Measurements from ENCODE around the gene ODC1.
A peak's percentile ranks its signal among the peaks of the same experiment; 100 is the strongest.
"Not testable (repeated sequence)": the region's sequence is repeated elsewhere in the genome, so short reads cannot be mapped to it uniquely, and the experiment has no call there.

Gene ODC1

GRCh38 chr2:10447895-10448575 lies at the start of gene ODC1:
TSS of gene ODC1 (minus strand) at chr2:10448327. CDS start at chr2:10445032, 3,295 bp downstream.
- peak; percentile 96 to 98 for DNase-seq (ENCODE audit: low read depth in 2 of 2)

GRCh38 chr2:10497797-10498251 lies 49.7 kb upstream of the ODC1 start:
- peak; percentile 11 to 48 for DNase-seq (ENCODE audit: low read depth in 2 of 2)

- DNase-seq (ENCODE audit: low read depth in 2 of 2), result no peak
Measured at GRCh38 chr2:10495988-10496313, 47.8 kb upstream of the ODC1 start.

DNA sequence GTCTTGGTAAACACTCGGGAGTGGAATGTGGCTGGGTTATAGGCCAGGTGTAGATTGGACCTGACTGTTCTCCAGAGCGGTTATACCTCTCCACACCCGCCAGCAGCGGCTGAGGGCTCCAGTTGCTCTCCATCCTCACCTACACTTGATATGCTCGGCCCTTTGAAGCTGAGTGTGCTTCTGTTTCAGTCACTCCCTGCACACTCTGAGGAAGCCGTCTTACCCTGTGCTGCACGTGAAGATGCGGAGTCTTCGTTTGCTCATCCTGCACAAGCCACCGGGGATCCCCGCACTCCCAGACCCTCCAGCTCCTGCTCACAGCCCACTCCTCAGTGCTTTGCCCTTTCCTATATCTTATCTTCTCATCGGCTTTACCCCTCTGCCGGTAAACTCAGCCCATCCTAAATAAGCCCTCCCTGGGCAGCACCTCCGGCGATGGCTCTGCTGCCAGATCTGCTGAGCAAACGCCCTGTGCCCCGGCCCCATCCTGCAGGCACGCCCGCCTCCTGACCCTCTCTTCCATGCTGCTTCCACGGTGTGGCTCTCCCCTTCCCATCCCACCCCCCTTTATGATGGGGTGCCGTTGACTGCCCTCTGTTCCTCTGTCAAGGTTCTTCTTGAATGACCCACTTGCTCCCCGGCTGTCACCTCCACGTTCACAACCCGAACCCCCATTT lies 47.3 kb upstream of the ODC1 start:
- no peak for DNase-seq (ENCODE audit: low read depth in 2 of 2)

- no peak for DNase-seq (ENCODE audit: low read depth in 2 of 2)
Measured at GRCh38 chr2:10494351-10495066, 46.4 kb upstream of the ODC1 start.

DNA sequence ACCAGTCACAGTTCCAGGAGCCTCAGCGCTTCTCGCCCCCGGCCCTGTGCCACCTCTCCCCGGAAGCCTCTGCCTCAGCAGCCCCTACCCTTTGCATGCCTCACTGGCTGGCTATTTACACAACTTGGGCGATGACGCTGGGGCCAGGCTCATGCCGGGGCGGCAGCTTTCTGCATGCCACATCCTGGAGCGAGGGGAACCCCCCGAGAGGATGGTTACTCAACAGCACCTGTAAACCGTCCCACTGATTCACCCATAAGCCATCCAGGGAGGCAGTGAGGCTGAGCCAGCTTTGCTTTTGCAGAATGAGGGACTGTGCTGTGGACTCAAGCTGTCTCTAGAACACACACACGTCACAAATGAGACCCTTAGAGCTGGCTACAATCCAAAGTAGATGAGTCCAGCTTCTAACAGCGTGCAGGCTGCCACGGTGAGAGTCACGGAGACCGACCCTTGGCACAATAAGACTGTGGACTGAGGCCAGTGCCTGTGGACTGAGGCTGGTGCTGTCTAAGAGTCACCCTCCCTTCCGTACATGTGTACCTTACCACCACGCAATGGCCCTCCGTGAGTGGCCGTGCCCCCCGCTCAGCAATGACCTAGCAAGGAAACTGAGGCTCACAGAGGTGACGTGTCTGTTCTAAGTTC lies 45.6 kb upstream of the ODC1 start:
- peak; percentile 59 to 67 for DNase-seq (ENCODE audit: low read depth in 2 of 2)

GRCh38 chr2:10493075-10493633 lies 45.0 kb upstream of the ODC1 start:
- no peak for DNase-seq (ENCODE audit: low read depth in 2 of 2)

- DNase-seq (ENCODE audit: low read depth in 2 of 2), result no peak
Measured at GRCh38 chr2:10490806-10491291, 42.7 kb upstream of the ODC1 start.

GRCh38 chr2:10489842-10490555 lies 41.9 kb upstream of the ODC1 start:
- no peak for DNase-seq (ENCODE audit: low read depth in 2 of 2)

DNA sequence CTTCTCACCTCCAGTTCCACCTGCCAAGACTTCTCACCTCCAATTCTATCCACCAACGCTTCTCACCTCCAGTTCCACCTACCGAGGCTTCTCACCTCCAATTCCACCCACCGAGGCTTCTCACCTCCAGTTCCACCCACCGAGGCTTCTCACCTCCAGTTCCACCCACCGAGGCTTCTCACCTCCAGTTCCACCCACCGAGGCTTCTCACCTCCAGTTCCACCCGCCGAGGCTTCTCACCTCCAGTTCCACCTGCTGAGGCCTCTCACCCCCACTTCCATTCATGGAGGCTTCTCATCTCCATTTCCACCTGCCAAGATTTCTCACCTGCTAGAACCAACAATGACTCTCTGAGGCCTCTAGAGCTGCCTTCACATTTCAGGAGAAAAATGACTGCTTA lies 40.0 kb upstream of the ODC1 start:
- not testable (repeated sequence) for DNase-seq (ENCODE audit: low read depth in 2 of 2)

GRCh38 chr2:10487741-10488104 lies 39.6 kb upstream of the ODC1 start:
- not testable (repeated sequence) for DNase-seq (ENCODE audit: low read depth in 2 of 2)

- no peak for DNase-seq (ENCODE audit: low read depth in 2 of 2)
Measured at GRCh38 chr2:10487081-10487740, 39.1 kb upstream of the ODC1 start.

- DNase-seq (ENCODE audit: low read depth in 2 of 2), result no peak
Measured at GRCh38 chr2:10486601-10487079, 38.5 kb upstream of the ODC1 start.

- DNase-seq (ENCODE audit: low read depth in 2 of 2), result no peak
Measured at GRCh38 chr2:10486091-10486490, 38.0 kb upstream of the ODC1 start.

DNA sequence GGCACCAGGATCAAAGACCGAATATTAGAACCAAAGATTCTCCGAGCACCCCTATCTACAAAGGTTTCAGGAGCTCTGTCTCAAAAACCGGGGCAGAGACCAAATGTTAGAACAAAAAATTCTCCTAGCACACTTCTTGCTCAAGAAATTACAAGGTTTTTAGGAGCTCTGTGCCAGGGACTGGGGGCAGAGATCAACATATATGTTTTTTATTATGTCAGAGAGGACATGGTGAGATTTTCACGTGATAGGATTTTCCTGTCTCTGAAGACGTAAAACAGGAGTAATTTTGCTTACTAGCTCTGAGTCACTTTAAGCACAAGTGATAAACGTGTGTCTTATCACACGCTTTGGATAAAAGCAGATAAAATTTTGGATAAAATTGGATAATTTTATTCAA lies 34.8 kb upstream of the ODC1 start:
- DNase-seq (ENCODE audit: low read depth in 2 of 2), result no peak

DNA sequence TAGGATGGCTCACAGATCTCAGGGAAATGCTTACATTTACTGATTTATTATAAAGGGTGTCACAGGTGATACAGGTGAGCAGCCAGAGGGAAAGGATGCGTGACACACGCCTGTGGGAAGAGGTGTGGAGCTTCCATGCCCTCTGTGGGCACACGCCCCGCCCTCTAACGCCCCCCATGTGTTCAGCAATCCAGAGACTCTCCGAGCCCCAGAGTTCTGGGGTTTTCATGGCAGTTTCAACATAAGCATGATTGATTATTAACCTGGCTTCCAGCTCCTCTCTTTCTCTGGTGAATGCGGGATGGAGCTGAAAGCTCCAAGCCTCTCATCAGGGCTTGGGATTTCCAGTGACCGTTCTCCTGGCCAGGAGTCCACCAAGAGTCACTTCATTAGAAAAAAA lies 34.3 kb upstream of the ODC1 start:
- DNase-seq (ENCODE audit: low read depth in 2 of 2), result no peak

GRCh38 chr2:10481666-10482157 lies 33.6 kb upstream of the ODC1 start:
- DNase-seq (ENCODE audit: low read depth in 2 of 2), result no peak

DNA sequence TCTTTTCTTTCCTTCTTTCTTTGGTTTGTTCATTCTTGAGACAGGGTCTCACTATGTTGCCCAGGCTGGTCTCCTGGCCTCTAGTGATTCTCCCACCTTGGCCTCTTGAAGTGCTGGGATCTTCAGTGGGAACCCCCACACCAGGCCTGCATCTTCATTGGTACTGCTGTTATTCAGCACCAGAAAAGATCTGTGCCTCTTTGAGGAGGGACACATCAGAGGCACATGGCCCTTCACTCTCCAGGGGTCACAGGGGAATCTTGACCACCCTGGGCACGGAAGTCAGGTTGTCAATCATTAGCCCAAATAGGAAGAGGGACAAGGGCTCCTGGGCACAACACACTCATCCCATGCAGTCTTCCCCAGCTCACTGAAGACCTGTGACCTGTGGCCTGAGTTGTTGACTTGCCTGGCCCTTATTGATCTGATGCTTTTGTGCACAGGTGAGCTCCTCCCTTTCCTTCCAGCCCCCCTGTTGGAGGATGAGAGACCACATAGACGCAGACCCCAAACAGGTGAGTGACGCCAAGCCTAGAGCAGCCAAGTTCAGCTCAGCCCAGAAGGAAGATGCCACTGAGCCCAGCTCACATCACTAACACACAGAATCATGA lies 33.0 kb upstream of the ODC1 start:
- DNase-seq (ENCODE audit: low read depth in 2 of 2), result no peak

DNA sequence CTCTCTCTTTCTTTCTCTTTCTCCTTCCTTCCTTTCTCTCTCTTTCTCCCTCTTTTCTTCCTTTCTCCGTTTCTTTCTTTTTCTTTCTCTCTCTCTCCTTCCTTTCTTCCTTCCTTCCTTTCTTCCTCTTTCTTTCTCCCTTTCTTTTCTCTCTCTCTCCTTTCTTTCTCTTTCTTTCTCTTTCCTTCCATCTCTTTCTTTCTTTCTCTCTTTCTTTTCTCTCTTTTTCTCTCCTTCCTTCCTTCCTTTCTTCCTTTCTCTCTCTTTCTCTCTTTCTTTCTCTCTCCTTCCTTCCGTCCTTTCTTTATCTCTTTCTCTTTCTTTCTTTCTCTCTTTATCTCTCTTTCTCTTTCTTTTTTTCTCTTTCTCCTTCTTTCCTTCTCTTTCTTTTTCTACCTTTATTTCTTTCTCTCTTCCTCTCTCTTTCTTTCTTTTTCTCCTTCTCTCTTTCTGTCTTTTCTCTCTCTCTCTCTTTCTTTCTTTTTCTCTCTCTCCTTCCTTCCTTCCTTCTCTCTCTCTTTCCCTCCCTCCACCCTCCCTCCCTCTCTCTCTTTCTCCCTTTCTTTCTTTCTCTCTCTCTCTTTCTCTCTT lies 32.3 kb upstream of the ODC1 start:
- no peak for DNase-seq (ENCODE audit: low read depth in 2 of 2)

DNA sequence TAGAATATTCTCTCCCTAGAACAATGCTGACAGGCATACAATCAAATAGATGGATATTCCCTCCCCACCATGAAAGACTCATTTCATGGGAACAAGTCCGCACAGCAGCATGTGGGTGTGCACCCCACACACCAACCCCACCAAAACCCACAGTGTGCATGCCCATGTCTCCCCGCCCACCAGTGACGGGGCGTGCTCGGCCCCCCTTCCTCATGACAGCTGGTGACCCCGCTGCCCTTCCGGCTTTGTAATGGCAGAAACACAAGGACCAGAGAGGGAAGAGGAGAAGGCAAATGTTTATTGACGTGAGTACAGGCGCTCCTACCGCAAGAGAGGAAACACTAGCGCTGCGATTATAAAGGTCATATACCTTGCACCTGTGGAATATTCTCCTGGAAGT lies 30.8 kb upstream of the ODC1 start:
- DNase-seq (ENCODE audit: low read depth in 2 of 2), result no peak
